SU-DHL-6 (cell line): ENCODE data around the gene TERB1.

Experiments
- CTCF ChIP-seq: fragments of 200-600 bp; sonication (generic); IDR thresholded peaks from one replicate; pipeline ENCODE4 v1.5.1; 2017; ENCODE audit warnings: antibody characterized with exemption, mild to moderate bottlenecking, low read length, moderate library complexity; ENCODE audit not compliant: insufficient read depth, poor library complexity, severe bottlenecking
- EZH2phosphoT487 ChIP-seq: fragments of 200-600 bp; sonication (generic), shearing (Covaris generic); conservative IDR thresholded peaks from 2 replicates; pipeline ENCODE4 v1.6.1; 2018; ENCODE audit warnings: mild to moderate bottlenecking, antibody characterized with exemption, low read length, moderate library complexity, mixed read lengths

- TF ChIP-seq CTCF = no peak
- TF ChIP-seq EZH2phosphoT487 = no peak
Observed at GRCh38 chr16:66846831-66847230, 45.4 kb upstream of the TERB1 start.
